Stomach smooth muscle (tissue), 2 donors: ENCODE results near the gene TRAPPC13.

Source experiments
- H3K27ac ChIP-seq: one replicate; pipeline ENCODE4 v1.7.0; 2013; ENCODE audit warnings: mild to moderate bottlenecking, low read length, inconsistent platforms
- H3K27me3 ChIP-seq, 2 donors: one replicate each; pipeline ENCODE4 v1.7.0; 2013; ENCODE audit warnings: low read length in 2 of 2; ENCODE audit not compliant: insufficient read depth in 2 of 2, control insufficient read depth in 1 of 2
- H3K36me3 ChIP-seq, 2 donors: one replicate each; pipeline ENCODE4 v1.7.0; 2013; ENCODE audit warnings: low read length in 2 of 2; ENCODE audit not compliant: control insufficient read depth in 2 of 2, insufficient read depth in 2 of 2
- H3K4me1 ChIP-seq: one replicate; pipeline ENCODE4 v1.7.0; 2013; ENCODE audit warnings: low read length; ENCODE audit not compliant: control insufficient read depth, insufficient read depth
- H3K4me3 ChIP-seq, 2 donors: one replicate each; pipeline ENCODE4 v1.7.0; 2013; ENCODE audit warnings: low read length in 2 of 2
- H3K9ac ChIP-seq, 2 donors: one replicate each; pipeline ENCODE4 v1.7.0; 2013; ENCODE audit warnings: low read length in 2 of 2, mild to moderate bottlenecking in 1 of 2
- H3K9me3 ChIP-seq, 2 donors: one replicate each; pipeline ENCODE4 v1.7.0; 2013; ENCODE audit warnings: low read length in 2 of 2; ENCODE audit not compliant: control insufficient read depth in 2 of 2
- donor health status: healthy.
- donor health status: Pancreatic carcinoma.

The TRAPPC13 gene

GRCh38 chr5:65625743-65626142 is 916 bp downstream of the TRAPPC13 start:
- no peaks in the 10 kb centered on the region for H3K27me3 ChIP-seq
- no peaks in the 10 kb centered on the region for H3K36me3 ChIP-seq
- no peaks in the 10 kb centered on the region for H3K9me3 ChIP-seq
- no peak overlapping the region for H3K27ac ChIP-seq
- H3K4me3 ChIP-seq: peak overlapping the region; percentile 98 to 100
- peaks cover 4% of the 10 kb centered on the region for H3K4me1 ChIP-seq
- peak overlapping the region; percentile 87 to 95 for H3K9ac ChIP-seq

GRCh38 chr5:65630981-65631380 is 6.2 kb downstream of the TRAPPC13 start:
- H3K9ac ChIP-seq: no peak overlapping the region
- peaks cover 0 to 2% of the 10 kb centered on the region in 2 donors for H3K36me3 ChIP-seq
- peaks cover 2% of the 10 kb centered on the region for H3K4me1 ChIP-seq
- no peak overlapping the region for H3K27ac ChIP-seq
- H3K9me3 ChIP-seq: no peaks in the 10 kb centered on the region
- no peak overlapping the region for H3K4me3 ChIP-seq
- H3K27me3 ChIP-seq: no peaks in the 10 kb centered on the region

DNA sequence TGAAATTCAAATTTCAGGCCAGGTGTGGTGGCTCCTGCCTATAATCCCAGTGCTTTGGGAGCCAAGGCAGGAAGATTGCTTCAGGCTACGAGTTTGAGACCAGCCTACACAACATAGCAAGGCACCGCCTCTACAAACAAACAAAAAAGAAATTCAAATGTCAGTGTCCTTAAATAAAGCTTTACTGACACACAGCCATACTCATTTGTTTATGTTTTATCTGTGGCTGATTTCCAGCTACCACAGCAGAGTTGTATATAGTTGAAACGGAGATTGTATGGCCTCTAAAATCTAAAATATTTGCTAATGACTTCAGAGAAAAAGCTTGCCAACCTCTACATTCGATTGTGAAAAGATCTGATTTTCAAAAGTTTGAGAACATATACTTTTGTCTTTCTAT is 15.4 kb downstream of the TRAPPC13 start:
- Histone ChIP-seq H3K36me3 (peaks cover 13 to 29% of the 10 kb centered on the region in 2 donors), H3K9me3 (no peaks in the 10 kb centered on the region), H3K4me3 (no peak overlapping the region), H3K27ac (no peak overlapping the region), H3K27me3 (no peaks in the 10 kb centered on the region), H3K9ac (no peak overlapping the region), H3K4me1 (no peaks in the 10 kb centered on the region)

DNA sequence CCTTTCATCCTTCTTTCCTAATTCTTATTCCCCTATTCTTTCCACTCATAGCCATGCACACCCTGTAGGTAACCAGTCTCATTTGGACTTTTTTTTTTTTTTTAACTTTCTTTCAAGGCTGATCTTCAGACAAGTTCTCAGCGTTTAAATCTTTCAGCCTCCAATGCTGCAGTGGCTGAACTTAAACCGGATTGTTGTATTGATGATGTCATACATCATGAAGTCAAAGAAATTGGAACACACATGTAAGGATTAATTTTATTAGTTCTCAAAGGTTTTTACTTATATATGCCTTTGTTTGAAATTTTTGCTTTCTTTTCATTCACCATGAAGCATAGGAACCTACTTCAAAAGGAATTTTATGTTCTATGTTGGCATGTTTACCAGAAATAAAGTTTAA is 22.1 kb downstream of the TRAPPC13 start:
- H3K36me3 ChIP-seq: peaks cover 0 to 3% of the 10 kb centered on the region in 2 donors
- H3K9me3 ChIP-seq: no peaks in the 10 kb centered on the region
- no peaks in the 10 kb centered on the region for H3K27me3 ChIP-seq
- H3K4me3 ChIP-seq: no peak overlapping the region
- H3K27ac ChIP-seq: no peak overlapping the region
- H3K4me1 ChIP-seq: no peaks in the 10 kb centered on the region
- H3K9ac ChIP-seq: no peak overlapping the region

DNA sequence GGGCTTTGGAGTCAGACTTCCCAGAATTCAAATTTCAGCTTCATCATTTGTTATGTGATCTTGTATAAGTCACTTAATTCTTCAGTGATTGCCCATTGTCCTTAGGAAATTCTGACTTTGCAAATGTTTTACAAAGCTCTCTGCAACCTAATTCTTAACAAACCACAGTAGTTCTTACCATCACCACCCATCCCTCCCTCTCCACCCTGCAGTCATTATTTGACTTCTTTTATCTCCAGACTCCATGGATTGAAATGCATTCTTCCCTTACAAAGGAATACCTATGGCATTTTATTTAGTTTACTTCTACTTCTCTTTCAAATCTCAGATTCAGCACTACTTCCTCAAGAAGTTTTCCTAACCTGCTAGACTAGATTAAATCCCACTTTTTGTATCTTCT is 23.1 kb downstream of the TRAPPC13 start:
- peaks cover 0 to 3% of the 10 kb centered on the region in 2 donors for H3K36me3 ChIP-seq

GRCh38 chr5:65651144-65651543 is 26.3 kb downstream of the TRAPPC13 start:
- H3K4me3 ChIP-seq: no peak overlapping the region
- H3K27ac ChIP-seq: no peak overlapping the region
- no peak overlapping the region for H3K9ac ChIP-seq
- H3K27me3 ChIP-seq: no peaks in the 10 kb centered on the region
- H3K36me3 ChIP-seq: peaks cover 2 to 11% of the 10 kb centered on the region in 2 donors
- H3K9me3 ChIP-seq: no peaks in the 10 kb centered on the region
- H3K4me1 ChIP-seq: no peaks in the 10 kb centered on the region

More for the DNA sequence above, 23.1 kb downstream of the TRAPPC13 start:
- no peak overlapping the region for H3K4me3 ChIP-seq
- H3K9ac ChIP-seq: no peak overlapping the region
- no peaks in the 10 kb centered on the region for H3K27me3 ChIP-seq
- no peaks in the 10 kb centered on the region for H3K4me1 ChIP-seq
- no peaks in the 10 kb centered on the region for H3K9me3 ChIP-seq
- H3K27ac ChIP-seq: no peak overlapping the region

- Histone ChIP-seq H3K4me1 (no peaks in the 10 kb centered on the region), H3K9me3 (no peaks in the 10 kb centered on the region), H3K9ac (no peak overlapping the region), H3K4me3 (no peak overlapping the region), H3K36me3 (peaks cover 2 to 13% of the 10 kb centered on the region in 2 donors), H3K27ac (no peak overlapping the region), H3K27me3 (no peaks in the 10 kb centered on the region)
Observed at GRCh38 chr5:65654713-65655112, 29.9 kb downstream of the TRAPPC13 start.

- Histone ChIP-seq H3K9me3 (no peaks in the 10 kb centered on the region), H3K36me3 (peaks cover 4 to 22% of the 10 kb centered on the region in 2 donors), H3K4me1 (no peaks in the 10 kb centered on the region), H3K9ac (no peak overlapping the region), H3K4me3 (no peak overlapping the region), H3K27me3 (no peaks in the 10 kb centered on the region), H3K27ac (no peak overlapping the region)
Observed at GRCh38 chr5:65663804-65664521, 39.1 kb downstream of the TRAPPC13 start.

GRCh38 chr5:65668696-65669095 is 43.9 kb downstream of the TRAPPC13 start:
- Histone ChIP-seq H3K36me3 (peaks cover 0 to 8% of the 10 kb centered on the region in 2 donors), H3K27ac (no peak overlapping the region), H3K27me3 (no peaks in the 10 kb centered on the region), H3K9me3 (no peaks in the 10 kb centered on the region), H3K4me3 (no peak overlapping the region), H3K9ac (no peak overlapping the region), H3K4me1 (no peaks in the 10 kb centered on the region)

- peaks cover 0 to 7% of the 10 kb centered on the region in 2 donors for H3K36me3 ChIP-seq
- H3K27me3 ChIP-seq: no peaks in the 10 kb centered on the region
Observed at GRCh38 chr5:65672796-65673195, 48.0 kb downstream of the TRAPPC13 start.

GRCh38 chr5:65674749-65675148 is 49.9 kb downstream of the TRAPPC13 start:
- H3K4me1 ChIP-seq: no peaks in the 10 kb centered on the region
- no peaks in the 10 kb centered on the region for H3K27me3 ChIP-seq
- peaks cover 0 to 7% of the 10 kb centered on the region in 2 donors for H3K36me3 ChIP-seq
- no peak overlapping the region for H3K27ac ChIP-seq
- H3K9me3 ChIP-seq: no peaks in the 10 kb centered on the region
- no peak overlapping the region for H3K9ac ChIP-seq
- H3K4me3 ChIP-seq: no peak overlapping the region

More at GRCh38 chr5:65672796-65673195, 48.0 kb downstream of the TRAPPC13 start:
- Histone ChIP-seq H3K9me3 (no peaks in the 10 kb centered on the region), H3K4me3 (no peak overlapping the region), H3K4me1 (no peaks in the 10 kb centered on the region), H3K9ac (no peak overlapping the region), H3K27ac (no peak overlapping the region)
